Stimulated activated naive CD8-positive, alpha-beta T cell treated with anti-CD3 and anti-CD28 coated beads, Interleukin-15, Interleukin-2, amounts not matched to agents 100 ng/mL and 50 ng/mL, for 24 hours (primary cell): ENCODE results near the gene RNF43.
A peak's percentile ranks its signal among the peaks of the same experiment; 100 is the strongest.

ENCODE experiments used
- H3K27ac Mint-ChIP-seq: one replicate; pipeline ENCODE4 v1.8.0; 2021; ENCODE audit warnings: mild to moderate bottlenecking, mixed read lengths
- H3K27me3 Mint-ChIP-seq: one replicate; pipeline ENCODE4 v1.8.0; 2021; ENCODE audit warnings: mixed read lengths
- H3K36me3 Mint-ChIP-seq: one replicate; pipeline ENCODE4 v1.8.0; 2021; ENCODE audit warnings: low read depth, mixed read lengths
- H3K4me1 Mint-ChIP-seq: one replicate; pipeline ENCODE4 v1.8.0; 2021; ENCODE audit warnings: low read depth, mixed read lengths
- H3K4me3 Mint-ChIP-seq: one replicate; pipeline ENCODE4 v1.8.0; 2021; ENCODE audit warnings: mild to moderate bottlenecking, mixed read lengths
- H3K9me3 Mint-ChIP-seq: one replicate; pipeline ENCODE4 v1.8.0; 2021; ENCODE audit warnings: mixed read lengths

Gene RNF43

GRCh38 chr17:58417300-58418092 is at the start of gene RNF43:
Gene RNF43, minus strand, starts transcription at chr17:58417534. Its CDS starts 1,957 bp downstream, at chr17:58415577.
- Mint-ChIP-seq H3K9me3 (no peaks in the 10 kb centered on the region), H3K27me3 (no peaks in the 10 kb centered on the region), H3K4me3 (peak within 1 kb of the TSS; percentile 12), H3K27ac (peak within 1 kb of the TSS; percentile 39), H3K36me3 (no peaks in the 10 kb centered on the region), H3K4me1 (peaks cover 42% of the 10 kb centered on the region)

- H3K4me3 Mint-ChIP-seq: no peak overlapping the region
- no peaks in the 10 kb centered on the region for H3K27me3 Mint-ChIP-seq
Observed at GRCh38 chr17:58455491-58455890, 38.2 kb upstream of the RNF43 start.

GRCh38 chr17:58452738-58453137 is 35.4 kb upstream of the RNF43 start:
- no peaks in the 10 kb centered on the region for H3K4me1 Mint-ChIP-seq
- H3K4me3 Mint-ChIP-seq: no peak overlapping the region
- H3K27ac Mint-ChIP-seq: no peak overlapping the region
- no peaks in the 10 kb centered on the region for H3K27me3 Mint-ChIP-seq
- H3K9me3 Mint-ChIP-seq: no peaks in the 10 kb centered on the region
- peaks cover 16% of the 10 kb centered on the region for H3K36me3 Mint-ChIP-seq

More at GRCh38 chr17:58455491-58455890, 38.2 kb upstream of the RNF43 start:
- Mint-ChIP-seq H3K36me3 (peaks cover 20% of the 10 kb centered on the region), H3K4me1 (no peaks in the 10 kb centered on the region), H3K27ac (no peak overlapping the region), H3K9me3 (no peaks in the 10 kb centered on the region)

GRCh38 chr17:58447039-58447975 is 30.0 kb upstream of the RNF43 start:
- H3K27ac Mint-ChIP-seq: no peak overlapping the region
- no peaks in the 10 kb centered on the region for H3K27me3 Mint-ChIP-seq
- peaks cover 4% of the 10 kb centered on the region for H3K4me1 Mint-ChIP-seq
- H3K4me3 Mint-ChIP-seq: no peak overlapping the region
- peaks cover 10% of the 10 kb centered on the region for H3K36me3 Mint-ChIP-seq
- no peaks in the 10 kb centered on the region for H3K9me3 Mint-ChIP-seq

- no peaks in the 10 kb centered on the region for H3K9me3 Mint-ChIP-seq
- H3K4me1 Mint-ChIP-seq: peaks cover 4% of the 10 kb centered on the region
- H3K4me3 Mint-ChIP-seq: no peak overlapping the region
- no peaks in the 10 kb centered on the region for H3K27me3 Mint-ChIP-seq
- H3K27ac Mint-ChIP-seq: no peak overlapping the region
- H3K36me3 Mint-ChIP-seq: peaks cover 10% of the 10 kb centered on the region
Observed at GRCh38 chr17:58446086-58446485, 28.8 kb upstream of the RNF43 start.

- Mint-ChIP-seq H3K27me3 (no peaks in the 10 kb centered on the region), H3K27ac (no peak overlapping the region), H3K36me3 (peaks cover 12% of the 10 kb centered on the region)
Observed at GRCh38 chr17:58436805-58437239, 19.5 kb upstream of the RNF43 start.

GRCh38 chr17:58436245-58436644 is 18.9 kb upstream of the RNF43 start:
- Mint-ChIP-seq H3K36me3 (peaks cover 12% of the 10 kb centered on the region), H3K9me3 (no peaks in the 10 kb centered on the region), H3K27me3 (no peaks in the 10 kb centered on the region), H3K4me3 (no peak overlapping the region), H3K4me1 (no peaks in the 10 kb centered on the region), H3K27ac (no peak overlapping the region)

More at GRCh38 chr17:58436805-58437239, 19.5 kb upstream of the RNF43 start:
- Mint-ChIP-seq H3K4me1 (no peaks in the 10 kb centered on the region), H3K4me3 (no peak overlapping the region), H3K9me3 (no peaks in the 10 kb centered on the region)

- Mint-ChIP-seq H3K9me3 (no peaks in the 10 kb centered on the region), H3K36me3 (peaks cover 22% of the 10 kb centered on the region), H3K27me3 (no peaks in the 10 kb centered on the region), H3K4me1 (no peaks in the 10 kb centered on the region), H3K4me3 (no peak overlapping the region), H3K27ac (no peak overlapping the region)
Observed at GRCh38 chr17:58432806-58433573, 15.7 kb upstream of the RNF43 start.

GRCh38 chr17:58427807-58428206 is 10.5 kb upstream of the RNF43 start:
- Mint-ChIP-seq H3K9me3 (no peaks in the 10 kb centered on the region), H3K27me3 (no peaks in the 10 kb centered on the region), H3K27ac (no peak overlapping the region), H3K36me3 (peaks cover 10% of the 10 kb centered on the region), H3K4me3 (no peak overlapping the region), H3K4me1 (no peaks in the 10 kb centered on the region)

GRCh38 chr17:58421711-58422110 is 4.4 kb upstream of the RNF43 start:
- Mint-ChIP-seq H3K4me1 (peaks cover 17% of the 10 kb centered on the region), H3K9me3 (no peaks in the 10 kb centered on the region), H3K27me3 (no peaks in the 10 kb centered on the region), H3K27ac (no peak overlapping the region), H3K4me3 (no peak overlapping the region), H3K36me3 (no peaks in the 10 kb centered on the region)

GRCh38 chr17:58420827-58421226 is 3.5 kb upstream of the RNF43 start:
- Mint-ChIP-seq H3K27me3 (no peaks in the 10 kb centered on the region), H3K27ac (no peak overlapping the region), H3K9me3 (no peaks in the 10 kb centered on the region), H3K4me1 (peaks cover 17% of the 10 kb centered on the region), H3K4me3 (no peak overlapping the region), H3K36me3 (no peaks in the 10 kb centered on the region)

GRCh38 chr17:58416937-58417299 is 416 bp downstream of the RNF43 start:
- no peaks in the 10 kb centered on the region for H3K9me3 Mint-ChIP-seq
- H3K36me3 Mint-ChIP-seq: no peaks in the 10 kb centered on the region
- H3K27me3 Mint-ChIP-seq: no peaks in the 10 kb centered on the region
- H3K4me3 Mint-ChIP-seq: peak overlapping the region; percentile 12
- H3K27ac Mint-ChIP-seq: no peak overlapping the region
- peaks cover 47% of the 10 kb centered on the region for H3K4me1 Mint-ChIP-seq

GRCh38 chr17:58416396-58416795 is 938 bp downstream of the RNF43 start:
- no peak overlapping the region for H3K4me3 Mint-ChIP-seq
- no peaks in the 10 kb centered on the region for H3K36me3 Mint-ChIP-seq
- H3K4me1 Mint-ChIP-seq: peaks cover 50% of the 10 kb centered on the region
- H3K9me3 Mint-ChIP-seq: no peaks in the 10 kb centered on the region
- H3K27ac Mint-ChIP-seq: no peak overlapping the region
- no peaks in the 10 kb centered on the region for H3K27me3 Mint-ChIP-seq

- Mint-ChIP-seq H3K4me1 (peaks cover 53% of the 10 kb centered on the region), H3K4me3 (peak overlapping the region; percentile 43), H3K36me3 (no peaks in the 10 kb centered on the region), H3K9me3 (no peaks in the 10 kb centered on the region), H3K27ac (no peak overlapping the region), H3K27me3 (no peaks in the 10 kb centered on the region)
Observed at GRCh38 chr17:58415371-58416055, 1.8 kb downstream of the RNF43 start.
